HG02642 (cell line): ENCODE data around the gene SRGAP2.
A peak's percentile ranks its signal among the peaks of the same experiment; 100 is the strongest.
"Not testable (repeated sequence)": the region's sequence is repeated elsewhere in the genome, so short reads cannot be mapped to it uniquely, and the experiment has no call there.

ENCODE experiments used
- ATAC-seq: cut with Tn5 transposase; IDR thresholded peaks from one replicate; pipeline ENCODE4 v1.9.1; 2021; ENCODE audit warnings: mild to moderate bottlenecking; ENCODE audit not compliant: unreplicated experiment, poor library complexity

Gene SRGAP2

DNA sequence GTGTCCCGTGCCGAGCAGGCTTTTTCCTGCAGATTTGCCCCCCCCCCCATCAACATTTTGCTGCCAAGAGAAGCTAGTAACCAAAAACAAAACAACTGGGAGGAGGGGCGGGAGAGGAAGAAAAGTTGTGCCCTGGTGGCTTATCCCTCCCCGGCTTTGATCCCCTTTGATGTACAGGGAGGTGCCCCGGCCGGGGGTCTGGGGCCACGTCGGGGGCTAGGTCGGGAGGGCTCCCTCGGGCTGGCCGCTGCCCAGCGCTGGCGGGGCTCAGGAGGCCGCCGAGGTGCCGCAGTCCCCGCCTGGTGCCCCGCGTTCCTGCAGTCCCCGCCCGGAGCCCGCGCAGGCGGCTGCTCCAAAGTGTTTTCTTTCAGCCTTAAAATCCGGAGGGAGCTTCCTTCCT is 1.5 kb downstream of the SRGAP2 start:
- ATAC-seq, result not testable (repeated sequence)

DNA sequence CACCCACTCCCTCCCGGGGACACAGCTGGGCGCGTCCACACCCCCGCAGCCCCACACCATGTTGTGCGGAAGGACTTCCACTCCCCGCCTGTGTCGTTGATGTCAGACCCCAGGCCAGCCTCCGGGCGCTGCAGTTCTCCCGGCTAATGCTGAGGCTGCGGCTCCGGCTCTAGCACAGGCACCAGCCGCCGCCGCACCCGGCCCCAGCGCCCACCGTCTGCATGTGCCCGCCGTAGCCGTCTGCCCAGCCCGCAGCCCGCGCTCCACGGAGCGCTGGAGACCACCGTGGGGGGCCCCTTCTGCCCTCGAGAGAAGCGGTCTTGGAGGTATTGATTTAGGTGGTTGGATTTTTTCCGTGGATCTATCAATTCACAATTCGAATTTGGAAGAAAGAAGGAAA is 2.2 kb downstream of the SRGAP2 start:
- ATAC-seq, result not testable (repeated sequence)

DNA sequence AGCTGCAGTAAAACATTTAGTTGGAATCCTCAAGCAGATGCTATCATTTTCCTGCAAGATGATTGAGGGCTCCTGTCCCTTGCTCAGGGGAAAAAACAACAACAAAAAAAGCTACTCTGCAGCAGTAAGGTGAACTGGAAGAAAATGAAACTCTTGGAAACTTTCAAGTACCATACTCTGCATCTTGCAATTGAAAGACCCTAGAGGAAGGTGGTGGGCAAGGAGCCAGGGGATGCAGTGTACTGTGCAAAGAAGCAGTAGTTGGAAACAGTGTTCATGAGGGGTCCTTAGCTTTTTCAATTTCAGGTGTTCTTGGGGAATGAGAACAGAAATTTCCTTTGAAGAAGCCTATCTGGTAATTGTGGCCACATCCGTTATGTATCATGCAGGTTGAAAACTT is 7.5 kb downstream of the SRGAP2 start:
- not testable (repeated sequence) for ATAC-seq

DNA sequence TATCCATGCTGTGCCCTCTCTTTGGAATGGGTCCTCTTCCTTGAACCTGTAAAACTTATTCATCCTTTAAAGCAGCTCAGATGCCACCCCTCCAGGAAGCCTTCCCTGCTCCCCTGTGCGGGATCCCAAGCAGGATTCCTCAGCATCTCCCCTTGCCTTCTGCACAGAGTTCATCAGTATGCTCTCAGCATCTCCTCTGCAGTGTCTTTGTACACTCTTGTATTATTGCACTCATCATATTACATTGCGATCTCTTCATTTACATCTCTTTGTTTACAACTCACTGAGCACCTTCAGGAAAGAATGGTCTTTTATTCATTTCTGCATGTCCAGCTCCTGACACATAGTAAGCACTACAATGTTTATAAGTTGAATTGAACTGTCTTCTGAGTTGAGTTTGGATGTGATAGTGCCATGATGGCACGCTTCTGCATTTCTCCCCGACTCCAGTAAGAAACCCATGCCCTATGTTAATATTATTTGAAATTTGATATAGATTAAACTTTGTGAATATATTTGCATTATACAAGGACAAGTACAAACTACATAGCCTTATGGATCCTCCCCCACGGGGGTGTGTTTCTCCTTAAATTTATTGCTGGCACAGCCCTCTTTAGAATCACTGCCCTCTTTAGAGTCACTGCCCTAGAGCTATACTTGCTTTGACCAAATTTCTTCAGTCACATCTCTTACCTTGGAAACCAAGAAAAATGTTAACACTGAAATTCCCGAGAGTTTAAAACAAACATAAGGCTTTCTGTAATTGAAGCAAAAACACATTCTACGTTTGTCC is 12.5 kb downstream of the SRGAP2 start:
- not testable (repeated sequence) for ATAC-seq

DNA sequence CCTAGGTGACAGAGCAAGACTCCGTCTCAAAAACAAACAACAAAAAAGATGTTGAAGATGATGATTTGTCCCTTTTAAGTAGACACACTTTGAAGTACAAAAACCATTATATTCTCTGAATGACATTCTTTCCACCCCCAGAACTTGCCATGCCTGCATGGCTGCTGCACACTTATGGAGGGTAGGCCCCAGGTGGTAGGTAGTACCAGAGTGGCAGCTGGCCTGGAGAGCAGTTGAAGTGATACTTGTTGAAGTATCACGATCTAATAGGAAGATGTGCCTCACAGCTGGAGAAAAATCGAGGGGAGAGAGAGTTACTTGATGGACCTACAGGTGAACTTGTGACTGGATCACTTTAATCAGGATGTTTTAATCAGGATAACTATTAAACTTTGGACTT is 14.9 kb downstream of the SRGAP2 start:
- not testable (repeated sequence) for ATAC-seq

DNA sequence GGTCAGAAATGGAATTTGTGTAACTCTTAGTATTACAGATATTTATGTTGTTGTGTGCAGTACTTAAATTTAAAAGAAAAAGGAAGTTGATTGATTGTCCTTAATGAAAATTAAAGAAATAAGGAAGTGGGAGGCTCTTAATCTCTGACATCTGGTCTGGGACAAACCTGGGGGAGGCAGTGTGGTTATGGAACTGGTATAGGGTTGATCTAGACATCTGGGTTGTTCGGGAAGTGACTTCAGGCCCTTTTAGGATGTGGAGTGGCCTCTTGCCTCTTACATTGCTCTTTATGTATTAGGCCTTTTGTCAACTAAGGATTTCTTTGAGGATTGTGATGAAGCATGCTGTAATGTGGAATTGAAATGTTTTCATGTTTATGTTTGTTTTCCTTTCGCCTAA is 15.4 kb downstream of the SRGAP2 start:
- ATAC-seq, result not testable (repeated sequence)

DNA sequence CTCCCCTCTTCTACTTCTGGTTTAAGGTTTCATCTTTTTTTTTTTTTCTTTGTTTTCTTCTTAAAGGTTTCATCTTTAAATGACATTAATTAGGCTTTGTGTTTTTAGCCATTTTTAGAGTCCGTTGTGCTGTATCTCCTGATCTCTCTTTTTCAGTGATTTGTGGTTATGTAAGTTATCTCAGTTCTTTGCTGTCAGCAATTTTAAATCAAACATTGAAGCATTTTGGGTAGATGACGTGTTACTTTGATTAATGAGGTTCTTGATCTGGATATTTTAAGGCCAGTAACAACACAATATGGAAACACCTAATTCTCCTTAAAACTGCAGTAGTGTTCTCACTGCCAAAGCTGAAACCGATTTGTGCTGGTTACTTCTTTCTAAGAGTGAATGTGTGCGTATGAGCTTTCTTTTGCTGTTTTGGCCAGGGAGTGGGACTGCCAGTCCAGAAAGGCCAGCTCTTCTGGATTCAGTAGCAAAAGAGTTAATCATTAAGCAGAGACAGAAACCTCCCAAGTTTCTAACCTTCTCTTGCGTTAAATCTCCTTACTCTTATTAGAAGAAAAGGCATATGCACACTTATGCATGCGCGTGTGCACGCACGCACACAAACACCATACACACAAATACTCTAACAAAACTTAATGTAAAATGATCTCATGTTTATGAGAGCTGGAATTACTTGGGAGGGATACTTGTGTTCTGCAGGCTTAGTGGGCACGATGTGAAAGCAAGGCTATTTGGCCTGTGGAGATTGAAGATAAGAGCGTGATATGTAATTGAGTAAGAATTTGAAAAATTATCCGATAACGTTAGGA is 16.4 kb downstream of the SRGAP2 start:
- not testable (repeated sequence) for ATAC-seq

DNA sequence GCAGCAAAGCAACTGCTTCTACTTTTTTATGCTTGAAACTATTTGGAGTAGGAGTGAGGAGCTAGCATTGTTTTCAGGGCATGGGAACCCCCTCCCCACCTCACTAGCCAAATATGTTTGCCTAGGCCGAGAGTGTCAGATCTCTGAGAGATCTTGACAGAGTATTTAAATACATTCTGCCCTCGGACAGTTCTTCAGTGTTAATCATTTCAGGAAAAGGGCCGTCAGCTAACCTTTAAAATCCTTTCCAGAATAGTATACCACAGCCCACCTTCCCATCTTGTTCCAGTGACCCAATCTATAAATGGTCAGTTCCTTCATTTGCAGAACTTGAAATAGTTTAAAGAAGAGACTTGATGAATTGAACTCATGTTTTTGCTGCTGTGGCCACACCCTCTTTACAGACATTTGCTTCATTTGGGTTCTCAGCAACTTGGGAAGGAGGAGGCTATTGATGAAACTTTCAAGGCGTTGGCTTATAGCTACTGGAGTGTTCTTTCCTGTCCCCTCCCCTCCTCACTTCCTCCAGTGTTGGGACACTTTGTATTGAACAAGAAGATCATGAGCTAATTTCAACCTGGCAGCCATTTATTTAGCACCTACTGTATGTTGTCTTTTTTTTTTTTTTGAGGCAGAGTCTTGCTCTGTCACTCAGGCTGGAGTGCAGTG is 17.1 kb downstream of the SRGAP2 start:
- ATAC-seq, result not testable (repeated sequence)

DNA sequence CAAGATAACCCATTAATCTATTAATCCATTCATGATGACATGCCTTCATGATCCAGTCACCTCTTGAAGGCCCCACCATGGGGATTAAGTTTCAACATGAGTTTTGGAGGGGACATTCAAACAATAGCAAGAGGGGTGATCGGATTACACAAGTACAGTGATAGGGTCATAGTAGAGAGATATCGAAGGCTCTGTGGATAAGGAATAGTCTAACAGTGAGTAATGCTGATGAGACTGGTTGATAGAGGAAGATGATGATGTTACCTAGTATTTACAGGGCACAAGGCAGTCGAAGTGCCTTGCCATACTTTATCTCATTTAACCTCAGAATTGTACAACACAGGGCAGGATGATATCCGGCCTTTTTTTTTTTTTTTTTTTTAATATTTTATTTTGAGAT is 18.2 kb downstream of the SRGAP2 start:
- not testable (repeated sequence) for ATAC-seq

DNA sequence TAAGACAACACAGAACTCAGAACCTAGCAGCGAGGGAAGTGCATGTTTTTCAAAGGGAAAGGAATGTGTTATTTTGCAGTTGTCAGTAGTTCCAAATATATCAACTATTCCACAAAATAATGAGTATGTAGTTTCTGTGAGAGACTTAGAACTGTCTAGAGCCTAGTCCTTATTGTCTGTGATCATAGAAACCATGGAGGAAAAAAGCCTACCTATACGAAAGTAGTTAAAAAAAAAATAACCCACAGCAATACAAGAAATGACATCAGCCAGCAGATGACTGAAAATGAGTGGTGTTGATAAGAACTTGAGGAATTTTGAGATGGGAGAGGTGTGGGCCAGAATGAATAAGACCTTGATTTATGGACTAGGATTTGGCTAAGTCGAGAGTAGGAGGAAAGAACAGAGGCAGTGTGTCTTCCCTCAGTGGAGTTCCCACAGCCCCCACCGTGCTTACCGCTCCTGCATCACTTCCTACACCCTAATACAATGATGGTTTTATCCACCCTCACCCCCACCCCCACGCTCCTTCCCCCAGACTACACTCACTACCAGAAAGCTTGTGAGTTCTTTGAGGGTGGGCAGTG is 20.9 kb downstream of the SRGAP2 start:
- not testable (repeated sequence) for ATAC-seq

DNA sequence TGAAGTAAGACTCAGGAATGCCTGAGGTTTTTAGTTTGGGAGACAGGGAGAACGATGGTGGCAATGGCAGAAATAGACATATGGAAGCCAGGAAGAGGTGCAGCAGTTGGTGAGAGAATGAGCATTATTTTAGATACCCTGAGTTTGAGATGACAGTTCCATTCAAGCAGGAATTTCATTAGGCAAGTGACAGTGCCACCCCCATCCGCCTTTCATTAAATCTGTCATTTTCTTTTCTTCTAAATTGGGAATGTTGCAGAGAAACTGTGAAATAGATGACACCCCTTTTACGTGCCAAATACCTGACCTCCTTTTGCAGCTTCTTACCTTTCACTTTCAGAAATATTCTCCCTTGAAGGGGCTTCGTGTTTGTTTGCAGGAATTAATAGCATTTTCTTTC is 22.0 kb downstream of the SRGAP2 start:
- ATAC-seq, result not testable (repeated sequence)

DNA sequence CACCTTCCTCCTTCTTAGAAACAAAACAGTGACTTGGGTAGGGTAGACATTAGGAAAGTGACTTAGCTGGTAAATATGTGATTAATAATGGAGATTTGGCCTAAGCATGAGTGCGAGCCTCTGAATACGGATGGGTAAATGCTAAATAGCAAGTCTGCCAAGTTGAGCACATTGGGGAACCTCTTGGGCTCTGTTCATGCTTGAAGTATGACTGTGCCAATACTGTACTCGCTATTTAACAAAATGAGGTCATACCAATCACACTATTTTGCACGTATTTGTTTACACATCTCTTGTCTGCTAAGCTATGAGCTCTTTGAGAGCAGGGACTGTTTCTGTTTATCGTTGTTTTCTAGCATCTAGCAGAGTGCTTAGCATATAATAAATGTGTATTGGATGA is 23.5 kb downstream of the SRGAP2 start:
- ATAC-seq, result not testable (repeated sequence)

DNA sequence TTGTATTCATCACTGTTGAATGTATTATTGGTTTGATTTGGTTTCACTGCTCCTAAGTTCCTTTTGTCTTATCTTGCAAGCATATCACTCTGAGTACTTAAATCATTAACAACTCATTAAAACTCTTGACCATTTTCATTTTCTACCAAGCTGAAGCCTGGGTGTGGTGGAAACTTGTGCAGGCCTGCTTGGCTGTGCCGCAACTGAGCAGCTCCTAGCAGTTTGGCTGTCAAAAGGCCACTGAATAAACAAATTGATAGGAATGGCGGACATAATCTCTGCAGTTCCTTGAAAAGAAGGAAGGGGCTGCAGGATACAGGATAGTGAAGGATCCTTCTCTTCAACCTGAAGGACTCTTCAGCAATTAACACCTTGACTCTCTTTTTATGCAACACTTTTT is 25.9 kb downstream of the SRGAP2 start:
- ATAC-seq, result not testable (repeated sequence)

DNA sequence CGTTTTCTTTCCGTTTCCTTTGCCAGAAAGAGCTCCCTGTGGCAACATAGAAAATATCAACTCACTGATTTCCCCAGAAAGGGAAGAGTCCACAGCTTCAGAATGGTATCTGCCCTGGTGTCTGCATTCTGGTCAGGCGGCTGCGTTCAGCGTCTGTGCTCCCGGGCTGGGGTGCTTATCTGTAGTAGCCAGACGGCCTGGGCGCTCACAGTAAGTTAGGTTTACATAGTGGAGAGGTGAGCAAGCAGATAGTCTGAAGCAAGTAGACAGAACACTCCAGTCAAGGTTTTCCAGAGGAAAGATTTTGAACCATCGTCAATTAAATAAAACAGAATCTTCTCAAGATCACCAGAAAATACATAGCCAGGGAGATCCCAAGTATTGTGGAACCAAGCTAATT is 28.6 kb downstream of the SRGAP2 start:
- ATAC-seq, result not testable (repeated sequence)

DNA sequence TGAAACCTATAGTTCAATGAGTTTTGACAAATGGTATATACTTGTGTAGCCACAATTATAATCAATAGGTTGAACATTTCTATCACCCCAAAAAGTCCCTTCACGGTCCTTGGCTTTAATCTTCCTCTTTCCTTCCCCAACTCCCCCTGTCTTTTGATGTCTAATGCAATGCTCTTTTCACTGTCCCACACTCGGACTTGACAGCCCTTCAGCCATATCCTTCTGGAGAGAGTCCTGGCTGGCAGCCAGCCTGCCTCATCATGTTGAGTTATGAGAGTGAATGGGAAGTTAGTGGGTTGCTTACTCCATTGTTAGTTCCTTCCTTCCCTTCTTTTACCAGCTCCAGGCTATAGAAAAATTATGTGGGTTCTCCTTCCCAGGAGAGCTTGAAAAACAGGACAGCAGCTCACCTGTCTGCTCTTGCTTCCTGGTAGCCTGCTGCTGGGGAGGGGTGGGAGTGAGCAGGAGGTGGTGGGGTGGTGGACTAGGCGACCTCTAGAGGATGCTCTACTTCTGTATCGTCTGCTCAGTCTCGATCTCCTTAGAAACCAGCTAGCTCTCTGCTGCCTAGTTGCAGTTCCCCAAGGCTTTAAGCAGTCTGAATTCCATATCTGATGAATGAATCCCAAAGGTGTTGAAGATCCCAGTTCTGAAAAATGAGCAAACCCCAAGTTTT is 29.8 kb downstream of the SRGAP2 start:
- peak; percentile 78 for ATAC-seq

DNA sequence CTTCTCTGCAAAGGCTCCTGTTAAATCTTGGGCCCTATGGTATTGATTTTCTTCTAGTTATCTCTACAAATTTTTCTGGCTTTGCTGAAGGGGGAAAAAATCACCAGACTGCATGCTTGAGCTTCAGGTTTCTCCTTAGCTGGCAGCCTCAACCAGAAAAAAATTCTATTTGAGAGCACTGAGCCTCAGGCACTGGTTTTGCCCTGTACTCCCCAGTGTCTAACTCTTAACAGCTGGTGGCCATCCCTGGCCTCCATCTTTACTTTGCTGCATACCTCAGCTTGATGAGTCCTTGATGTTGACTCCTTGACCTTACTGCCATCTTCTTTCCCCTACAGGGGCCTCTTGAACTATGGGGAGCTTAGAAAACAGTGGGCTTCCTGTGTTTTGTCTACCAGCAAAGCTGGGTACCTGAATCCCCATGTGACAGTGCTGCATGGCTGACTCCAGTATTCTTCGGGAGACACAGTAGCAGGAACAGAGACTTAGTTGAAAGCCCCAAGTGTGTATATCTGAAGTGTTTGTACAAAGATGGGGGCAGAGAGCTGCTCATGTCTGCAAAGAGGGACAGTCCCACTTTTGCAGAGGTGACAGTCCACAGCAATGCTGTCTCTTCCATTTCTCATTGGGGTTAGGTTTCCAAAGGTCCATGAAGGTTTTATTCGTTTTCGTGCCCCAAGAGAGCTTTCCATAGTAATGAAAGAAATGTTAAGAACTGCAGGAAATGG is 31.0 kb downstream of the SRGAP2 start:
- not testable (repeated sequence) for ATAC-seq

DNA sequence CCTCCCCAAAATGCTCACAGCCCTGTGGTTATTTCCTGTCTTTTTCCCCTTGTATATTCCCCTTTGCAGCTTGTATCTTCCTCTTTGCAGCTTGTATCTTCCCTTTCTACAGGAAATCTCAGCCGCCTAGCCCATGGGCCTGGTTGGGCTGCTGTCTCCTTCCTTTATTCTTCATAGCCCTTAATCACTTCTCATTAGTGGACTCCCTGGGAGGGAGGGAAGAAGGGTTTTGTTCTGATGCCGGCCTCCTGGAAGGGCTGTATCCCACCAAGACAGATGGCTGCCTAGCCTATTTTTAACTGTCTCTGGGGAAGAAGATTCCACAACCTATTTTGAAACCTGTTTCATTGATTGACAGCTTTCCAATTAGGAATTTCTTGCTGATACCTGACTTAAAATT is 31.8 kb downstream of the SRGAP2 start:
- not testable (repeated sequence) for ATAC-seq

DNA sequence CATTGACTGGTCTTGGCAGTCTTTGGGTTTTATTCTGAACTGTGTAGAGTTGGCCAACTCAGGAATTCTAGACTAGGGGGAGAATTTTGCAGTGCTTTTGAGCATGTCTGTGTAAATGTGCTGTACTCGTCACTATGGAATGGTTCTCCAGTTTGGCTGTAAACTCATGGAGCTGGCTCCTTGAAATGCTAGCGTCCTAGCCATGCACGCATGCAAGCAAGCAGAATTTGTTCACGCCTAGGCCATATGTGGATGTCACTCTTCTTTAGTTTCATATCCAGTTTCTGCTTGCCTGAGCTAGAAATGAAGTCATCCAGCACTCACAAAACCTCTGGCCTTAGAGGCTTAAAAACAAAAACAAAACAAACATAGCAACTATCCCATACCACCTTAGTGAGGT is 36.9 kb downstream of the SRGAP2 start:
- ATAC-seq, result not testable (repeated sequence)

DNA sequence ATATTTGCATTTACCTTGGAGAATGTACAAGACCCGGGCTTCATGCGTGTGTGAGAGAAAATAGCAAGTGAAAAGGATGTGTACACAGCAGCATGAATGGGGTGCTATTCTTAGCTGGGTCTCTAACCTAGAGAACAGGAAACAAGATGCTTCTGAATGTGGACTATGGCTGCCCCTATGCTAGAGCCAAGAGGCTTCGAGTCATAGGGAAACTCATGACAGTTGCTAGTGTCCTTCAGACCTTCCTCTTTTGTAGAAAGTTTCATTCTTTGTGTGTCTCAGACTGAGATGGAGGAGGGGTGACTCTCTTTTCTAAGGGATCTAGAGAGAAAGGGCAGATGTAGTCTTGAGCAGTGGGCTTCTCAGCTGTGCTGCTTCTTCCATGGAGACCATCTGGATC is 40.0 kb downstream of the SRGAP2 start:
- peak; percentile 98 for ATAC-seq
